Activated CD4-positive, alpha-beta T cell treated with anti-CD3 and anti-CD28 coated beads, Interleukin-2, amount 50 U/mL, for 48 hours (primary cell): Measurements from ENCODE around the gene RPS27.
"Not testable (repeated sequence)": the region's sequence is repeated elsewhere in the genome, so short reads cannot be mapped to it uniquely, and the experiment has no call there.

Experiments
- DNase-seq, 2 experiments: peaks; one replicate each; pipeline ENCODE4 v3.0.0-alpha.2; 2020

RPS27 gene

GRCh38 chr1:153987621-153988020 lies 2.9 kb upstream of the RPS27 start:
- DNase-seq = no peak

GRCh38 chr1:153991151-153991630 lies 629 bp downstream of the RPS27 start:
- no peak for DNase-seq

GRCh38 chr1:153991806-153992205 lies 1.2 kb downstream of the RPS27 start:
- no peak for DNase-seq

- DNase-seq = no peak
These were observed 4.6 kb downstream of the RPS27 start for GRCh38 chr1:153995202-153995601.

- DNase-seq = no peak
These were observed 5.1 kb downstream of the RPS27 start for GRCh38 chr1:153995640-153996039.

GRCh38 chr1:153996882-153997281 lies 6.3 kb downstream of the RPS27 start:
- DNase-seq = not testable (repeated sequence)

- DNase-seq = no peak
These were observed 9.9 kb downstream of the RPS27 start for GRCh38 chr1:154000420-154000819.

GRCh38 chr1:154006136-154006535 lies 15.6 kb downstream of the RPS27 start:
- DNase-seq = no peak

- DNase-seq = no peak
These were observed 21.6 kb downstream of the RPS27 start for GRCh38 chr1:154012129-154012528.

GRCh38 chr1:154012543-154012942 lies 22.0 kb downstream of the RPS27 start:
- DNase-seq = not testable (repeated sequence)

GRCh38 chr1:154014154-154014907 lies 23.8 kb downstream of the RPS27 start:
- no peak for DNase-seq

- no peak for DNase-seq
These were observed 28.7 kb downstream of the RPS27 start for GRCh38 chr1:154019269-154019668.

GRCh38 chr1:154019940-154020339 lies 29.4 kb downstream of the RPS27 start:
- no peak for DNase-seq

- DNase-seq = not testable (repeated sequence)
These were observed 43.1 kb downstream of the RPS27 start for GRCh38 chr1:154033697-154034096.
